Lower leg skin (tissue), 3 donors: ENCODE data around the gene MYORG.

Experiments
- POLR2A ChIP-seq, 2 donors: fragments of 450-650 bp; IDR thresholded peaks; one replicate each; pipeline ENCODE4 v1.6.1; 2016 to 2017; ENCODE audit warnings: antibody characterized with exemption in 2 of 2, mild to moderate bottlenecking in 1 of 2, moderate library complexity in 1 of 2
- TF ChIP-seq, protein P1 (sequence below), 3 donors: fragments of 450-650 bp; IDR thresholded peaks; one replicate each; pipeline ENCODE4 v1.5.1; 2016; ENCODE audit warnings: antibody characterized with exemption in 3 of 3, mild to moderate bottlenecking in 3 of 3, moderate library complexity in 2 of 3

DNA sequence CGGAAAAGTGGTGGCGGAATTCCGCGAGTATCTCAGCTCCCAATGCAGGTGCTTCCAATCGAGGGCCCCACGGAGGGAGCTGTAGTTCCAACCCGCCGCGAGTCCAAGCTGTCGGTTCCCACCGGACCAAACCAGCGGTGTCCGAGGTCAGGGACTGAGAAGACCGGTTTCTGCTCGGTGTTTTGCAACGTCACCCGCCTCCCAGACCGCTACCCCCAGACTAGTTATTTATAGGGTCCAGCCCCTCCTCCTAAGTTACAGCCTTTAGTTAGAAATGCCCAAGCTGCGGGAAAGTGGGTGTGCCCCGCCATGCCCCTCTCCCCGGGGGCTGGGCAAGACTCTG is 677 bp upstream of the MYORG start:
- TF ChIP-seq, protein P1, sequence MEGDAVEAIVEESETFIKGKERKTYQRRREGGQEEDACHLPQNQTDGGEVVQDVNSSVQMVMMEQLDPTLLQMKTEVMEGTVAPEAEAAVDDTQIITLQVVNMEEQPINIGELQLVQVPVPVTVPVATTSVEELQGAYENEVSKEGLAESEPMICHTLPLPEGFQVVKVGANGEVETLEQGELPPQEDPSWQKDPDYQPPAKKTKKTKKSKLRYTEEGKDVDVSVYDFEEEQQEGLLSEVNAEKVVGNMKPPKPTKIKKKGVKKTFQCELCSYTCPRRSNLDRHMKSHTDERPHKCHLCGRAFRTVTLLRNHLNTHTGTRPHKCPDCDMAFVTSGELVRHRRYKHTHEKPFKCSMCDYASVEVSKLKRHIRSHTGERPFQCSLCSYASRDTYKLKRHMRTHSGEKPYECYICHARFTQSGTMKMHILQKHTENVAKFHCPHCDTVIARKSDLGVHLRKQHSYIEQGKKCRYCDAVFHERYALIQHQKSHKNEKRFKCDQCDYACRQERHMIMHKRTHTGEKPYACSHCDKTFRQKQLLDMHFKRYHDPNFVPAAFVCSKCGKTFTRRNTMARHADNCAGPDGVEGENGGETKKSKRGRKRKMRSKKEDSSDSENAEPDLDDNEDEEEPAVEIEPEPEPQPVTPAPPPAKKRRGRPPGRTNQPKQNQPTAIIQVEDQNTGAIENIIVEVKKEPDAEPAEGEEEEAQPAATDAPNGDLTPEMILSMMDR (IDR thresholded peaks at IDR 0.05) = no peak
- TF ChIP-seq POLR2A (IDR thresholded peaks at IDR 0.05) = no peak
